HG03565 (cell line): ENCODE results near the gene MAST4.
"Not testable (repeated sequence)": the region's sequence is repeated elsewhere in the genome, so short reads cannot be mapped to it uniquely, and the experiment has no call there.

Experiments
- ATAC-seq: cut with Tn5 transposase; IDR thresholded peaks from one replicate; pipeline ENCODE4 v1.9.1; 2021; ENCODE audit warnings: mild to moderate bottlenecking, moderate library complexity; ENCODE audit not compliant: unreplicated experiment

MAST4 gene

DNA sequence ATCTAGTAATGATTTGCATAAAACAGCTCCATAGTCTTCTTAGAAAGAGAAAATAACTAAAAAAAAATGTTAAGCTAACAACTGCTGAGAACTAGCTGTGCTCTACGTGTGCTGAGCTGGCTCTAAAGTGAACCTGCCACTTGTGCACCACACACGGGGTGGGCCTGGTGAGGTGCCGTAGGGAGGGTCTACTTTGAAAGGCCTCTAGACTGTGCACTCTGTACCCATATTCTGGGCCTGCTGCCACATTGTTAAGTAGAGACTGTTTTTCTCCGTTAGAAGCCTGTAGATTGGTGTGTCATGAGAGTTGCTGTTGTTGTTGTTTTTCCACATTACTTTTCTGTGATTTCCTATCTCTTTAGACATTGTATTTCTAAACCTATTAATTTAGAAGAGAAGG lies 506.5 kb downstream of the MAST4 start:
- no peak for ATAC-seq

DNA sequence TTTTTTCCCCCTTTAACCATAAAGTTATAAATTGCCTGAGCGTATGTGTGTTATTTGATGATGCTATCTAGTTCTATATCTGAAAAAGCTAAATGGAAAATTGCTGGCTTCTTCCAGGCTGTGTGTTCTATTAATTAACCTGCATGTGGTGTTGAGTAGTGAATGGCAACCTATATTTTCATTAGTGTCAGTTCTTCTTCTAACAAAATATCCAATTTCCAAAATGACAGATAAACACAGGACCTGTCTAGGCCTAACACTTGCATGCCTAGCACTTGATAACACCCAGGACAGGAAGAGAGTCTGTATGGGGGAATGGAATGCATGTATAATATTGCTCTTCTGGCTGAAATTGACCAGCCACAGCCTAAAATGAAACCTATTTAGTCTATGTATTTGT lies 508.7 kb downstream of the MAST4 start:
- no peak for ATAC-seq

GRCh38 chr5:67105270-67105669 lies 509.1 kb downstream of the MAST4 start:
- no peak for ATAC-seq

DNA sequence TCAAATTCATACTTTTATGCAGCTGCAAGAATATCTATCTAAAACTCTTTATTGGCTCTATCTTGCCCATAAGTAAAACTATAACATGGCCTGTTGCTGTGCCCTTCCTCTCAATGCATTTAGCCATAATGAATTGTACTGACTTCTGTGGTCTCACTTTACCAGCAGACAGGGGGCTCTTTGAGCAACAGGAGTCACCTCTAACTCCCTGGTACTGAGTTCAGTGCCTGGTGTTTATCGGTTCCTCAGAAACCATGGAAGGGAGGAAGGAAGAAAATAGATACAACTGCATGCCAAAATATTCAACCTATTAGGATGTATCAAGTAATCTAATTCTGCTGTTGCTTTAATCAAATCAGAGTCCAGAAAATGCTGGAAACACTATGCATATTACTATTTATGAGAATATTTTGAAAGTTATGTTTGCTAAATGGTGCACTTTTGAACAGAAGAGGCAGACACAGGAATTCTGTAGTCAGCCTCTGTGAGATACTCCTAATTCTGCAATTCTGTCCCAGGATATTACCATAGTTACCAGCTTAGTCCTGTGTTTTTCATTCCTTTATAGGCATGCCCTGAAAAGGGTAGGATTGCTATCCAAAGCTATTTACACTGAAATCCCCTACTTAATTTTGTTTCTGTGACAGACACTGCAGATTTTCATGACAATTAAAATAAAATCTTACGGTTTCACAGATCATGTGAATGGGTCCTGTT lies 510.6 kb downstream of the MAST4 start:
- ATAC-seq, result no peak

- ATAC-seq, result no peak
Observed at GRCh38 chr5:67111779-67112178, 515.6 kb downstream of the MAST4 start.

- ATAC-seq, result no peak
Observed at GRCh38 chr5:67115246-67115645, 519.1 kb downstream of the MAST4 start.

DNA sequence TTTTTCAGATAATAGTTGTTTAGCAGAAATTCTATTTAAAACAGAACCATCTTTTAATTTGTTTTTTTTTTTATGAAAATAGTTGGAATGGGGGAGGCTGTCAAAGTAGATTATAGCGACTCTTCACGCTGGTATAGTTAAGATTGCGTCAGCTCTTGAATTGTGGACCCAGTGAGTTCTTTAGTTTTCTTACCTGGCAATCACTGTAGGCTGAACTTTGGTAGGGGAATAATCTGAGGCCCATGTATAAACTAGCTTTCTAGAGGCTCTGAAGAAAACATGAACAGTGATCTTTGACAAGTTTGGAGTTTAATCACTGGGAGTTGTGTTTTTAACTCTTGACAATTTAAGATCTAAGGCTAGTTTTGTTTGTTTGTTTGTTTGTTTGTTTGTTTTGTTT lies 519.6 kb downstream of the MAST4 start:
- ATAC-seq, result no peak

- no peak for ATAC-seq
Observed at GRCh38 chr5:67118050-67118620, 521.9 kb downstream of the MAST4 start.

GRCh38 chr5:67119010-67119409 lies 522.8 kb downstream of the MAST4 start:
- ATAC-seq, result no peak

GRCh38 chr5:67120032-67120431 lies 523.8 kb downstream of the MAST4 start:
- no peak for ATAC-seq

DNA sequence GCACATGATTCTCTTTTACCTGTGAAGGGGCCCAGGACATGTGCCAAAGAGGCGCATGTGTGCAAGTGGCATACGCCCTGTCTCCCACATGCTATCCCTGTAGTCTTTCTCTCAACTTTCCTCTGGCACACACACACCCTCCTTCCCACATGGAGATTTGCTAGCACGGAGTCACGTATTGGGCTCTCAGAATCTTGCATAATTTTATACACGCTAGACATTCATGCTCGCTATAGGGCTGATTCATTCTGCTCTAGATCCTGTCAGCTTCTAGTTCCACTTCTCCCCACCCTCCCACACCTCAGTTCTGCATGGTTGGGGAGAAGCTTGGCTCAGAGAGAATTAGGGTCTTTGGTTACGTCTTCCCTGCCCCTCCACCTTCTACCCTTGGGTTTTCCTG lies 527.6 kb downstream of the MAST4 start:
- ATAC-seq, result no peak

DNA sequence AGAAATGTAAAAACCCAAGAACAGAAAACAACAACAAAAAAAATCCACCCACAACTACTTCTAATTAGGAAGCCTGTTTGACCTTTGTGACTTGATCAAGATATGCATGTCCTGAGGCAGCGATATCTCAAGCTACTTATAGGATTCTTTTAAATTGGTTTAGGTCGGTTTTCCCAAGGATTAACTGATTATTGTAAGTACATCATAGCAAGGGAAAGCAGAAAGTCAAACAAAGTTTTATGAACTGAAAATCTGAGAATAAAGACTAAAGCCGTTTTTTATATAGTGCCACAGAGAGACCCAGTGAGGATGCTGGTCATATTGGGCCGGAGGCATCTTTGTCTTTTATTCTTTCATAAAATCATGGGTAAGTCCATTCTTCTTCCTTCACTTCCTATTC lies 528.4 kb downstream of the MAST4 start:
- no peak for ATAC-seq

DNA sequence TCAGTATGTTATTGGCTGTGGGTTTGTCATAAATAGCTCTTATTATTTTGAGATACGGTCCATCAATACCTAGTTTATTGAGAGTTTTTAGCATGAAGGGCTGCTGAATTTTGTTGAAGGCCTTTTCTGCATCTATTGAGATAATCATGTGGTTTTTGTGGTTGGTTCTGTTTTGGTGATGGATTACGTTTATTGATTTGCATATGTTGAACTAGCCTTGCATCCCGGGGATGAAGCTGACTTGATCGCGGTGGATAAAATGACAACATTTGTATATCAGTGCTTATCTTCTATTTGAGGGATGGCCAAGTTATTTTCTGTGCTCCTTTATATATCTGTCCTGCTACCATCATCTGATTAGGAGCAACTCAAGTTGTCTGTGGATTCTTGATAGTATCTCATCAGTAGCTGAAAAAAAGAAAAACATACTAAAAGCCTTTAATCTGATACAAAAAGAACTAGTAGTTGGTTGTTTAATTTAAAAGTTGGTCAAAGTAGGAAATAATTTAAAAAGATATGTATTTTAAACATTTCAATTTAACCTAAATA lies 531.2 kb downstream of the MAST4 start:
- not testable (repeated sequence) for ATAC-seq

DNA sequence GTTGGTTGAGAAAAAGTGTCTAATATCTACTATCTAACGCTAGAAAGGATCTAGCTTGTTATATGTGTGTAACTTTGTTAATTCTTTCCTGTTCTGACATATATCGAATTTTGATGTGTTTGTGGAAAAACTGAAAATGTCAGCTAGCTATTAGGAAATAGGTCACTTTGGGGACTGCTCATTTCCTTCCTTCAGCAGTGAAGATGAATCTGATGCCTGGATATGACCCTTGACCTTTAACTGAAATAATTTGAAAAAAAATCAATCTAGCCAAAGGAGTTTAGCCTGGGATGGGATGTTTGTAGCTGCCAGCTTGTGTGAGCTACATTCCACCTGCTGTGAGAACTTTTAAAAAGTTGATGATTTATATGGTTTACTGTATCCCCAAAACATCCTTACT lies 533.6 kb downstream of the MAST4 start:
- ATAC-seq, result no peak

DNA sequence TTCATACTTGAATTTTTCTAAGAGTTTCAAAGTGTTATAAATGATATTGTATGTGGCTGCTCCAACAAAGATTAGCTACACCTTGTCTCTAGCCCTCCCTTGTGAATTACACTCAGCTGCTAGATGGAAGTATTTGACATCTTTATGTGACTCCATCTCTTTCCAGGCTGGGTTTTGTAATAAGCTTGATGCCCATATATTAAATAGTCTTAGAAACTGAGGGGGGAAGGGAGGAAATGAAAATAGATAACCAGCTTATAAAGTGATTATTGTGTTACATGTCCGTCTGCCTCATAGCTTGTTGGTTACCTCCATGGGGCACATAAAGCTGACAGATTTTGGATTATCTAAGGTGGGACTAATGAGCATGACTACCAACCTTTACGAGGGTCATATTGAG lies 537.0 kb downstream of the MAST4 start:
- no peak for ATAC-seq

DNA sequence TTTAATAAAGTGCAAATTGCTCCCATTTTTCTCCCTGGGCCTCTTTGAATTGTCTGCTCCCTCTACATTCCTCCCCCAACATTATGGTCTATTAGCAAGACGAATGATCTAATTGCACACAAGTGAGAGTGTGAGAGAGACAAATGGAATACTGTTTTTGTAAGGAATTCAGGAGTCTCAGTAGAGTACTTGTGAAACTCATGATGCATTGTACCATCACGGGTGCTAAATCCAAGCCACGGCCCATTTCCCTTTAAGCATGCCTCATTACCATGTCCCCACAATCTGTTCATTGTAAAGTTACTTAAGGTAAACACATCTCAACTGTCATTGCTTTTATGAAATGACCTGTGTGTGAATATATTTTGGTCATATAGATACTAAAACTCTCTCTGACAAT lies 537.6 kb downstream of the MAST4 start:
- no peak for ATAC-seq

DNA sequence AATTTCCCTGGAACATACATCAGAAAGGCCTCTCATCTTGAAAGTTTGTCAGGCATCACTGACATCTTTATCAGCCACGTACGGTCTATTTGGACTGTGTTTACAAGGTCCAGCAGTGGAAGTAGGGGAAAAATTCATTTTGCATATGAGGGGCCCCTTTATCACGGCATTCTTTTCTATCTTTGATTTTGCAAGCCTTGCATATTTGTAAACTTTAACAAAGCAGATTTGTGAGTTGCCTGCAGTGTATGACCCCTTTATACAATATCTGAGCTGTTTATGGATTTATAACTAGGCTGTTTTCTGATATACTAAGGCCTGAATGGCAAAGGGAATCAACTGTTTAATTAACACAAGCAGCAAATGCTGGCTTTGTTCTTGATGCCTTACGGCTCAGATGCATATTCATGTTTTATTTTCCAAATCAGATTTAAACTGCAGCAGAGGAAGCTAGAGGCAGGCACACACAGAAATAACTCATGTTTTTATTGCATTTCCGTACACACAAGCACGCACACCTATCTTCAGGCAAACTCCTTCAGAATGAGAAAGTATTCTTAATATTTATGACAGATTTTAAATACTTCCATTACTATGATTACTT lies 539.3 kb downstream of the MAST4 start:
- no peak for ATAC-seq

- ATAC-seq, result no peak
Observed at GRCh38 chr5:67139030-67139429, 542.8 kb downstream of the MAST4 start.

DNA sequence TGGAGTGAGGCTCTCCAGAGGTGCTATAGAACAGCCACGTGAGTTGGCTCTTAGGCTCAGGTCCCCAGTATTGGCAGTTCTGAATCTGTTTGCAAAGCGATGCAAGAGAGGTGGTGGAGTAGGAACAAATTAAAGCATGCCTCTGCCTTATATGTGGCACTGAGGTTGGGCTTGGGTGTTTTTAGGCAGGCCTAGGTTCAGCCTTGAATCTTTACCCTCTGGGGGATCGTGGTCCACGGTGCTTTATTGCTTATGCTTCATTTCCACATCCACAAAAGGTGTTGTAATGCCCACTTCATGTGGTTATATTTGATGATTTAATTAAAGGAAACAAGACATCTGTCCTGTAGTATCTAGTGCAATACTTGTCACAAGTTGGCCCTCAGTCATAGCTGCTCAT lies 544.2 kb downstream of the MAST4 start:
- ATAC-seq, result no peak

GRCh38 chr5:67141644-67142043 lies 545.5 kb downstream of the MAST4 start:
- no peak for ATAC-seq

- ATAC-seq, result no peak
Observed at GRCh38 chr5:67142816-67143215, 546.6 kb downstream of the MAST4 start.

DNA sequence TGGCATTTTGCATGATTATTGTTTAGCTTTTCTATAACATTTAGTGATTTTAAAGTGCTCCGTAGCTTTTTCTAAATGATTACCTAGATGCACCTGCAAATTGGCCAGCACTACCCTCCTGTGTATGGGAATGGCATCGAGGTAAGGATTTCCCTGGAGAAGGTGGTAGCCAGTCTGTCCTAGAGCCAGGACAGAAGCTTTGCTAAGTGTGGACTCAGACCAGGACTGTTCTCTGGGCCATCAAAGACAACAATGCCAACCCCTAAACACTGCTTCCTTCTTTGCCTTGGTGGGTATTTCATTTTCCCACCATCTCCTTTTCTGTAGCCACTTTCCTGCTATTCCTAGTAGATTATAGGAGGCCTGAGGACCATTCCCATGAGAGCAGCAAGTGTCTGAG lies 547.4 kb downstream of the MAST4 start:
- ATAC-seq, result no peak
